Measurements from ENCODE around the gene GPC3.

The GPC3 gene

DNA sequence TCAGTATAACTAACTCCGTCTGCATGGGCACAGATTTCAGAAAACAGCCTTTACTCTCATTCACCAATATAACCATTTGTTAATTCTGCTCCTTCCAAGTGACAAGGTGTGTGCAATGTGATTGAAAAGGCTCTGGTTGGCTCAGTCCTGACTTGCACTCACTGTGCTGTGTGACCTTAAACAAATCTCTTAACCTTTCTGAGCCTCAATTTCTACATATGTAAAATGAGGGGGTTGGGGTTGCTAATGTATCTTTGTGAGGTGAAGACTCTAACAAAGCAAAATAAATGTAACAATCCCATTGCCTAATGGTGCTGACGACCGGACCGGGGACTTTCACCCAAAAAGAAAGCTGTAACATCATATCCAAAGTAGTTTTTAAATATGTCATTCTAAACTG lies 457.6 kb downstream of the GPC3 start:
- CTCF ChIA-PET: no interaction called here
- POLR2A ChIA-PET: no interaction called here
- no peak overlapping the region for H3K4me3 ChIP-seq (ENCODE audit: low read depth, low read length)
- no peaks in the 10 kb centered on the region for H3K9me3 ChIP-seq (ENCODE audit: control insufficient read depth, insufficient read depth, low read depth, low read length)
- no peaks in the 10 kb centered on the region for H3K4me1 ChIP-seq (ENCODE audit: control insufficient read depth, insufficient read depth, low read length)
- H3K27ac ChIP-seq (ENCODE audit: extremely low read depth, low read depth, low read length): no peak overlapping the region
- TF ChIP-seq ZNF48 (tag by site-specific recombination; IDR thresholded peaks at IDR 0.05) (no peak), ZBTB1 (tag by site-specific recombination; IDR thresholded peaks at IDR 0.05) (no peak), ZNF10 (tag by site-specific recombination; IDR thresholded peaks at IDR 0.05) (no peak), ZNF629 (tag by site-specific recombination; IDR thresholded peaks at IDR 0.05) (no peak), ZNF37A (tag by site-specific recombination; IDR thresholded peaks at IDR 0.05) (no peak), ZNF302 (tag by site-specific recombination; IDR thresholded peaks at IDR 0.05; ENCODE audit: low read depth) (no peak), ZNF707 (tag by site-specific recombination; IDR thresholded peaks at IDR 0.05) (no peak), ZNF585B (tag by site-specific recombination; IDR thresholded peaks at IDR 0.05) (no peak), FEZF1 (tag by site-specific recombination; IDR thresholded peaks at IDR 0.05) (no peak), ZNF248 (tag by site-specific recombination; IDR thresholded peaks at IDR 0.05) (no peak), WT1 (tag by site-specific recombination; IDR thresholded peaks at IDR 0.05) (no peak), ZNF184 (tag by site-specific recombination; IDR thresholded peaks at IDR 0.05) (no peak), ZNF623 (tag by site-specific recombination; IDR thresholded peaks at IDR 0.05) (no peak), ZNF423 (tag by site-specific recombination; IDR thresholded peaks at IDR 0.05) (no peak), ZNF792 (tag by site-specific recombination; IDR thresholded peaks at IDR 0.05) (no peak), ZNF747 (tag by site-specific recombination; IDR thresholded peaks at IDR 0.05) (no peak)
- TF ChIP-seq, protein P1, sequence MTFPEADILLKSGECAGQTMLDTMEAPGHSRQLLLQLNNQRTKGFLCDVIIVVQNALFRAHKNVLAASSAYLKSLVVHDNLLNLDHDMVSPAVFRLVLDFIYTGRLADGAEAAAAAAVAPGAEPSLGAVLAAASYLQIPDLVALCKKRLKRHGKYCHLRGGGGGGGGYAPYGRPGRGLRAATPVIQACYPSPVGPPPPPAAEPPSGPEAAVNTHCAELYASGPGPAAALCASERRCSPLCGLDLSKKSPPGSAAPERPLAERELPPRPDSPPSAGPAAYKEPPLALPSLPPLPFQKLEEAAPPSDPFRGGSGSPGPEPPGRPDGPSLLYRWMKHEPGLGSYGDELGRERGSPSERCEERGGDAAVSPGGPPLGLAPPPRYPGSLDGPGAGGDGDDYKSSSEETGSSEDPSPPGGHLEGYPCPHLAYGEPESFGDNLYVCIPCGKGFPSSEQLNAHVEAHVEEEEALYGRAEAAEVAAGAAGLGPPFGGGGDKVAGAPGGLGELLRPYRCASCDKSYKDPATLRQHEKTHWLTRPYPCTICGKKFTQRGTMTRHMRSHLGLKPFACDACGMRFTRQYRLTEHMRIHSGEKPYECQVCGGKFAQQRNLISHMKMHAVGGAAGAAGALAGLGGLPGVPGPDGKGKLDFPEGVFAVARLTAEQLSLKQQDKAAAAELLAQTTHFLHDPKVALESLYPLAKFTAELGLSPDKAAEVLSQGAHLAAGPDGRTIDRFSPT (tag by site-specific recombination; IDR thresholded peaks at IDR 0.05): no peak
- TF ChIP-seq, protein P2, sequence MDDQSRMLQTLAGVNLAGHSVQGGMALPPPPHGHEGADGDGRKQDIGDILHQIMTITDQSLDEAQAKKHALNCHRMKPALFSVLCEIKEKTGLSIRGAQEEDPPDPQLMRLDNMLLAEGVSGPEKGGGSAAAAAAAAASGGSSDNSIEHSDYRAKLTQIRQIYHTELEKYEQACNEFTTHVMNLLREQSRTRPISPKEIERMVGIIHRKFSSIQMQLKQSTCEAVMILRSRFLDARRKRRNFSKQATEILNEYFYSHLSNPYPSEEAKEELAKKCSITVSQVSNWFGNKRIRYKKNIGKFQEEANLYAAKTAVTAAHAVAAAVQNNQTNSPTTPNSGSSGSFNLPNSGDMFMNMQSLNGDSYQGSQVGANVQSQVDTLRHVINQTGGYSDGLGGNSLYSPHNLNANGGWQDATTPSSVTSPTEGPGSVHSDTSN (CRISPR knock-in tag; IDR thresholded peaks at IDR 0.05): no peak
- no peaks in the 10 kb centered on the region for H3K36me3 ChIP-seq (ENCODE audit: control insufficient read depth in 2 of 2, insufficient read depth in 1 of 2, low read length in 2 of 2)

DNA sequence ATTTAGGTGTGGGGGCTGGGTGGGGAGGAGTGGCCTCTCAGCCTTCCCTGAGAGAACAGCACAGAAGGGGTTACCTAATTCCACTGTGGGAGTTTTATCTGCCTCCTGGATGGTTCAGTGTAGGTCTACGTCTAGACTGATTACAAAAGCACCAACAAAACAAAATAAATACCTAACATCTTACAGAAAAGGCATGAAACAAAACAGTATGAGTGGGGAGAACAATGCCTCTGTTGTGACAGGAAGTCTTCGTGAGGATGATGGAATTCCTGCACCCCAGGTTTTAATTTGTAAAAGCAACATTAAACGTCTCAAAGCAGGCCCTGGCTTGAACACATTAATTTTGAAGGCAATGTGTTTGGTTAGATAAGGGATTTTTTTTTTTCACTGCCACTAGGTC lies 458.0 kb downstream of the GPC3 start:
- no peak overlapping the region for H3K4me3 ChIP-seq (ENCODE audit: low read depth, low read length)
- TF ChIP-seq HOXA7 (CRISPR knock-in tag; IDR thresholded peaks at IDR 0.05; ENCODE audit: borderline replicate concordance) (no peak), SP2 (tag by site-specific recombination; IDR thresholded peaks at IDR 0.05) (no peak), HOXD13 (CRISPR knock-in tag; IDR thresholded peaks at IDR 0.05; ENCODE audit: borderline replicate concordance) (no peak), ZNF544 (tag by site-specific recombination; IDR thresholded peaks at IDR 0.05) (no peak), ZNF19 (tag by site-specific recombination; IDR thresholded peaks at IDR 0.05; ENCODE audit: low read depth) (no peak), ZNF114 (tag by site-specific recombination; IDR thresholded peaks at IDR 0.05) (no peak), ZNF214 (tag by site-specific recombination; IDR thresholded peaks at IDR 0.05; ENCODE audit: borderline replicate concordance) (no peak), ZFHX2 (tag by site-specific recombination; conservative IDR thresholded peaks at IDR 0.05) (no peak), OSR2 (tag by site-specific recombination; IDR thresholded peaks at IDR 0.05) (no peak)
- TF ChIP-seq, protein P3, sequence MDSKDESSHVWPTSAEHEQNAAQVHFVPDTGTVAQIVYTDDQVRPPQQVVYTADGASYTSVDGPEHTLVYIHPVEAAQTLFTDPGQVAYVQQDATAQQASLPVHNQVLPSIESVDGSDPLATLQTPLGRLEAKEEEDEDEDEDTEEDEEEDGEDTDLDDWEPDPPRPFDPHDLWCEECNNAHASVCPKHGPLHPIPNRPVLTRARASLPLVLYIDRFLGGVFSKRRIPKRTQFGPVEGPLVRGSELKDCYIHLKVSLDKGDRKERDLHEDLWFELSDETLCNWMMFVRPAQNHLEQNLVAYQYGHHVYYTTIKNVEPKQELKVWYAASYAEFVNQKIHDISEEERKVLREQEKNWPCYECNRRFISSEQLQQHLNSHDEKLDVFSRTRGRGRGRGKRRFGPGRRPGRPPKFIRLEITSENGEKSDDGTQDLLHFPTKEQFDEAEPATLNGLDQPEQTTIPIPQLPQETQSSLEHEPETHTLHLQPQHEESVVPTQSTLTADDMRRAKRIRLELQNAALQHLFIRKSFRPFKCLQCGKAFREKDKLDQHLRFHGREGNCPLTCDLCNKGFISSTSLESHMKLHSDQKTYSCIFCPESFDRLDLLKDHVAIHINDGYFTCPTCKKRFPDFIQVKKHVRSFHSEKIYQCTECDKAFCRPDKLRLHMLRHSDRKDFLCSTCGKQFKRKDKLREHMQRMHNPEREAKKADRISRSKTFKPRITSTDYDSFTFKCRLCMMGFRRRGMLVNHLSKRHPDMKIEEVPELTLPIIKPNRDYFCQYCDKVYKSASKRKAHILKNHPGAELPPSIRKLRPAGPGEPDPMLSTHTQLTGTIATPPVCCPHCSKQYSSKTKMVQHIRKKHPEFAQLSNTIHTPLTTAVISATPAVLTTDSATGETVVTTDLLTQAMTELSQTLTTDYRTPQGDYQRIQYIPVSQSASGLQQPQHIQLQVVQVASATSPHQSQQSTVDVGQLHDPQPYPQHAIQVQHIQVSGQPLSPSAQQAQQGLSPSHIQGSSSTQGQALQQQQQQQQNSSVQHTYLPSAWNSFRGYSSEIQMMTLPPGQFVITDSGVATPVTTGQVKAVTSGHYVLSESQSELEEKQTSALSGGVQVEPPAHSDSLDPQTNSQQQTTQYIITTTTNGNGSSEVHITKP (tag by site-specific recombination; IDR thresholded peaks at IDR 0.05): no peak
- no peaks in the 10 kb centered on the region for H3K9me3 ChIP-seq (ENCODE audit: control insufficient read depth, insufficient read depth, low read depth, low read length)
- ChIA-PET CTCF (no interaction called here), POLR2A (no interaction called here)
- no peaks in the 10 kb centered on the region for H3K4me1 ChIP-seq (ENCODE audit: control insufficient read depth, insufficient read depth, low read length)
- no peaks in the 10 kb centered on the region for H3K36me3 ChIP-seq (ENCODE audit: control insufficient read depth in 2 of 2, insufficient read depth in 1 of 2, low read length in 2 of 2)
- H3K27ac ChIP-seq (ENCODE audit: extremely low read depth, low read depth, low read length): no peak overlapping the region

All from HEK293 (cell line).